EH (cell line): ENCODE measurements around the gene MACROD2.
"Not testable (repeated sequence)": the region's sequence is repeated elsewhere in the genome, so short reads cannot be mapped to it uniquely, and the experiment has no call there.

Experiments
- DNase-seq: peaks from one replicate; pipeline ENCODE4 v3.0.0-alpha.2; 2015; ENCODE audit warnings: low read depth

MACROD2 gene

DNA sequence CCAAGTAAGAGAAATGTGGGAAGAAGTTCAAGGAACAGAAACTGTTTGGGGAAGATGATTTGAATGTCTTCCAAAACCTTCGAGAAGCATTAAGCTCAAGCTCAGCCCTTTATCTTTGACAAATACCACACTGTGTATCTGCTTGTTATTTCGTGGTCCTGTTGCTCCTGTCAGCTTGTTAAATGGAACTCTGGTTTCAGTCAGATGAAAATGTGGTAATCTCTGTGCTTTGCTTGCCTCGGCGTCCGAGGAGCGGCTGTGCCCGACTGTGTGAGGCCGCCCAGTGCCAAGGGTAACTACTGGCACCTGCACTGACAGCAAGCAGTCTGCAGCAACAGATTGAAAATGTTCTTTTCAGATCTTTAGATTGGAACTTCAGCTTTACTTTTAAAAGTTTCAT, 920.0 kb downstream of the MACROD2 start:
- no peak for DNase-seq

DNA sequence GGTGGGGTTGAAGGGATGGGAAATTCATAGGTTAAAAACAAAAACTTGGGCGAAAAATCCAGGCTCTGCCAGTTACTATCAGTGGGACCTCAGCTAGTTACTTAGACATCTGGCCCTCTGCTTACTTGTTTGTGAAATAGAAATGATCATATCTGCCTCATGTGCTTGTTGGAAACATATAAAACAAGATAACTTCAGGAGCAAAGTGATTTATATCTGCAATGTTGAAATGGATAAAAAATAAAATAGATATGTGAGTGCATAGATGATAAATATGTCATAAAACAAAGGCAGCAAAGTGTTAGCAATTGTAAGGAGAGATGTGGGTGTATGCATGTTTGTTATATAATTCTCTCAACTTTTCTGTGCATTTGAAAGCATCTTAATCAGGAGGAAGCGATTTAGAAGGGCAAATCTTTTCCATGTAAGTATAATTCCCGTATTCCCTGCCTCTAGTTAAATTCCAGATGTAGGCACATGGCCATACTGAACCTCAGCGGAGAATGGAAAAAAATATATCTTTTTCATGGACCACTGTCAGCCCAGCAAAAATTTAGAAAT, 921.1 kb downstream of the MACROD2 start:
- DNase-seq: no peak

DNA sequence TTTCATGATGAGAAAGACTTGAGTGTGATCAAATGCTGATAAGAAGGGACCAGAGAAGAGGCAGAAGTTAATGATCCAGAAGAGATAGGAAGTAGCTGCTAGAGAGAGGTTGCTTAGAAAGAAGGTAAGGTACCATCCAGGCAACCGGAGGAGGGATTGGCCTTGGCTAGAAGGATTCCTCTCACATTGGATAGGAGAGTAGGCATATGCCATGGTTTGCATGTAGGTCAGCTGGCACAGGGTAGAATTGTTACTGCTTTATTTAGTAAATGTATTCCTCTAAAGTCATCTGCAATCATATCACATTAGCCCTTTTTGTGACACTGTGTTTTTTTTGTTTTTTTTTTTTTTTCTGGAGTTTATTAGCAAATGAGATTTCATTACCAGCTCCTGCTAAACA, 923.0 kb downstream of the MACROD2 start:
- DNase-seq: no peak

DNA sequence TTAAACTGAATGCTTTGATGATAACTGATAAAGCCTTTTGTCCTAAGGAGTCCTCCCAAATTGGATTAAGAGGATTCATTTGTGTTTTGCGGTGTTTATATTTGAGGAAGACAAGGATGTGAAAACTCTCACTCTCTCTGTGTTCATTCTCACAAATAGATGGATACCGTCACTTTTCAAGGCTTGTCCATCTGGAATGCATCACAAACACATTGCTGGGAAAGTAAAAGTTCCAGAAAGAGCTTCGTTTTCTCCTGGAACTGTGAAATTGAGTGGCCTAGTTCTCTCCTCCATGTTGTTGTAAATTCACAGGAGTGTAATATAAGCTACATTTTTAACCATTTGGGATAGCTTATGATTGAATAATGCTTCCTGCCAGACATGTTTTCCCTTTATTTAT, 923.7 kb downstream of the MACROD2 start:
- no peak for DNase-seq

DNA sequence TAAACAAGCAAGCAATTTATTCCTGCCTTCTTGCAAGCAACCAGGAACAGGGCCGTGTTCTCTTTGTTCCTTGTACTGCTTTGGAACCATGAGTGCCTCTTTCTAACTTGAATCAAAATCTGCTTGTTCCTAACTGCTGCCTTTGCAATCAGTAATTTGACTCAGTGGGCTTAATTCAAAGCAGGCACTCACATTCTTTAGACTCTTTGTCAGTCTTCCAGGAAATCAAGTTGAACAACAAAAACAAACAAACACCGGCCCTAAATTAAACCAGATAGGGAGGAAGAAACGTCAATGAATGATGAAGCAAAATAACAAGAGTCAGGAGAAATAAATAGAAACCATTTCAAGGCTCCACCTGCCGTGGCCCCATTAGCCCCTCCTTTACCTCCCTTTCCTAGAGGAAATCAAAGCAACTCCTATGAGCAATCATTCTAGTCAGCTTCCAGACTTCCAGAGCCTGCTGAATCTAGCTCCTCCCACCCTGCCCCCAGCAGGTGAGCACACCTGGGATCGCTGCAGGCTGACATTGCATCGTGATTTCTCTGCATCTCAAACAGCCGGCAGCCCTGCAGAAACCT, 924.3 kb downstream of the MACROD2 start:
- DNase-seq: peak; percentile 25

DNA sequence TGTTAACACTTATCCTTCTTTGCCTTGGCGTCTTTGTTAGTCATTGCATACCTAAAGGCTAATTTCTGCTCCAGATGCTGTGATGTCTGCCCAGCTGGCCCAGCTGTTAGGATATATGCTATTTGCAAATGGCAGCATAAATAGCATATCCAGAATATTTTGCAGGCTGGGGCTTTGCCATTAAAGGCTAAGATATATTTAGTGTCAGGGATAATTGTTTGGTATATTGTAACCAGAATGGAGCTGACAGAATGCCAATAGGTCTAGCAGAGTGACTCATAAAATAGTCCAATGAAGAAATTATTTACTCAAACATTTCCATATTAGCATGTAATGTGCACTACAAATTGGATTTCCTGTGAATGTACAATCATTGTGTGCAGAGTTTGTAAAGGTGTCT, 926.2 kb downstream of the MACROD2 start:
- DNase-seq: peak; percentile 53

DNA sequence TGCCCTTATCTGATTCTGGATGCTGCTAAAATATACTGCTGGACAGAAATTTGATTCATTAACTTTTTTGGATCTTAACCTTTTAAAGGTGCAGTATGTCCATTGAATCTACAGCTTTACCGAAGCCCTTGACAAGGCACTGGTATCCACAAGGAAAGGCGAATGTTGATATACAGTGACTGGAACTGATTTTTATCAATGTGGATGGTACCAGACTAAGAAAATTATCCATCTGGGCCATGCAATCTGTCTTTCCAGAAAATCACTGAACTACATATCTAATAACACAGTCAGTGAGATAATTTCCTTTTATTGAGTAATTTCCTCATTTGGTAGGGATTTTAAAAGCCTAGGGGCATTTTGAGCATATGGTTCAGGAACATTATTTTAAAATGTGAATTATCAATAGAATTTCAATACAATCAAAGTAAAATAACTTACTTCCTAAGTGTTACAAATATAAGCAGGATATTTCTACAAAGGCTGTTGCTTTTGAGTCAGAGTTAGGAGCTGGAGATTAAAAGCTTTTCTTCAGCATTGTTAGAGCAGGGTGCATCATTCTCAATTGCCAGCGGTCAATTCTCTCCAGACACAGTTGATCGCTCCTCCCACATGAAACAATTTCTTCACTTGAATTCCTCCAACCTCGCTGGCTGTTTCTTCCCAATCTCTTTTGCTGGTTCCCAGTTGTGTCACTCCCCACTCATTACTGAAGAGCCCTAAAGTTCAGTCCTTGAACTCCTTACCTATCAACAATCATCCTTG, 927.4 kb downstream of the MACROD2 start:
- DNase-seq: no peak

DNA sequence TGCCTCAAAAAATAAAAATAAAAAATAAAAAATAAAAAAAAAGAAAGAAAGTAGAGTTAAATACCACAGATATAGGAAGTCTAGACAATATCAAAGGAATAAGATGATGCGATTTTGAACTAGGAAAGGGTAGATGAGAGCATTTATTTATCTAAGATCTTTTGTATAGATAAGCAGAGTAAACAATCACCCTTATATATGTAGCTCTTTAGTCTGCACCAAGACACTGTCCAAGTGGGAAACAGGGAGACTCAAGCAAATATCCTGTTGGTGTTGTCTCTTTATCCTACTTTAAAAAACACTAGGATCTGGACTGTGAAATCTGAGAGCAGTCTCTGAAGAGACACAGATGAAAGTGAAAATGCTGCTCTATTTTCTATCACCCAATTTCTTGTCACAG, 929.1 kb downstream of the MACROD2 start:
- peak; percentile 2 for DNase-seq

DNA sequence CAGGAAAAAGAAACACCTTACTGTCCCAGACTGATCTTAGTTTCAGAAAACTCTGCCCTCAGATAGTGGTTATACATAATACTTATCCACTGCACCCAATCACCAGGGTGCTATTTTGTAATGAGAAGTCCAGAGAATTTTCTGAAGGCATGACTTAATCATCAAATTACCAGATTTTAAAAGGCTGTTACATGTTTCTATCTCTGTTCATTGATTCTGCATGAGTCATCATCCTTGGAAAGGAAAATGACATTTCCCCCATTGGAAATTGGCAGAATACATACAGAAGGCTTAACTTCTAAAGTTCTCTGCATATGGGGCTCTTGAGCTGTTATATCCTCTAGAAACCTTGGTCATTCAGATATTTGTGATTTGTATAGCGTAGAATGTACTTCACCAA, 930.0 kb downstream of the MACROD2 start:
- DNase-seq: peak; percentile 46

DNA sequence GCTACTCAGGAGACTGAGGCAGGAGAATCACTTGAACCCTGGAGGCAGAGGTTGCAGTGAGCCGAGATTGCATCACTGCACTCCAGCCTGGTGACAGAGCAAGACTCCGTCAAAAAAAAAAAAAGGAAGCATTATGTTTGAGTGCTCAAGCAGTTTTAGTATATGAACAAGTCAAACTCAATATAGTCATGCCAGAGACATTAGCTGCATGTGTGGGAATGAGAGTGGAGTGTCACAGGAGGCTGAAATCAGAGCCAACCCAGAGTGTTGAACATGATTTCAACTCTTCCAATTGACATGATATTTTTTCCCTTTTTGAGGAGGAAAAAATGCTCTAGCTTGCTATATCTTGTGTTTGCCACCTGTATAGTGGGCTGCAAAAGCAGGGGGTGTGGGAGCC, 931.1 kb downstream of the MACROD2 start:
- DNase-seq: not testable (repeated sequence)

DNA sequence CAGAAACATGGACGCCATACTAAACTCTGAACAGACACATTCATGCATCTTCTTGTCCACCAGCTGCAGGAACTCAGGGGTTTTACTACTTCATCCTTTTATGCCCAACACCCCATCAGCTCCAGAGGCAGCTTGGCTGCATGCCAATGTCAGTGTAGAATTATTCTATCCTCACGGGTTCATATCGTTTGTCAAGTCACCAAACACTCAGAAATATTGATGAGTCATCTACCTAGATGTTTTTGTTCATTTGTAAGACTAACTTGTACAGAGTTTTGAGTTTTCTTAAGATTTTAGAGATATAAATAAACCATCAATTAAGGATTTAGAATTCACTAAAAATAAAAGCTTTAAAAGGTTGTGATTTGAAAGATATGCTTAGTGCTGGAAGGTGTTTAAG, 932.8 kb downstream of the MACROD2 start:
- DNase-seq: peak; percentile 3

DNA sequence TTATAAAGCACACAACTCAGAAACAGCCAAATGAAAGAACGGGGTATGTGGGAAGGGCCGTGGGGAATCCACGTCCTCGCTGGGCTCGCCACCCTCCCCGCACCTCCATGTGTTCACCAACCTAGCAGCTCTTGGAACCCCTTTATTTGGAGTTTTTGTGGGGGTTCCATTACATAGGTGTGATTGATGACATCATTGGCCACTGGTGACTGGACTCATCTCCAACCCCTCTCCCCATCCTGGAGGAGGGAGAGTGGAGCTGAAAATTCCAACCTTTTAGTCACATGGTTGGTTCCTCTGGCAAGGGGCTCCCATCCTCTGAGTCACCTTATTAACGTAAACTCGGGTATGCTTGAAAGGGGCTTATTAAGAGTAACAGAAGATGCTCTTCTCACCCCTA, 934.1 kb downstream of the MACROD2 start:
- DNase-seq: no peak

DNA sequence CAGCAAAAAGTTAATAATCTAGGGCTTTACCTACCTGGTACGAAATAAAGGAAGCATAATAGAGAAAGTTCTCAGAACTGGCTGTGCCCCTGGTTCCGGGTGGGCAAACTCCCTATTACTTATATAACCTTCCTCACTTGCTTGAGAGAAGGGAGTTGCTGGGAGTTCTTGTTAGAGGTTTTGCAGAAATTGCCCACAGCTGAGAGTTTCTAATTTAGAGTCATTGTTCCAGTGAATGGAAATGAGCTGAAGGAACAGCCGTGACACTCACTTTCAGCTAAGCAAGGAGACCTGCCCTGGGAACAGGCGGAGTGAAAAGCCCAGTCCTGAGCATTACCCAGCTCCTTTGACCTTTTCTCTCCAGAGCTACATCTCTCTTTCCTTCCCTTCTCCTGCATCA, 936.7 kb downstream of the MACROD2 start:
- DNase-seq: no peak

DNA sequence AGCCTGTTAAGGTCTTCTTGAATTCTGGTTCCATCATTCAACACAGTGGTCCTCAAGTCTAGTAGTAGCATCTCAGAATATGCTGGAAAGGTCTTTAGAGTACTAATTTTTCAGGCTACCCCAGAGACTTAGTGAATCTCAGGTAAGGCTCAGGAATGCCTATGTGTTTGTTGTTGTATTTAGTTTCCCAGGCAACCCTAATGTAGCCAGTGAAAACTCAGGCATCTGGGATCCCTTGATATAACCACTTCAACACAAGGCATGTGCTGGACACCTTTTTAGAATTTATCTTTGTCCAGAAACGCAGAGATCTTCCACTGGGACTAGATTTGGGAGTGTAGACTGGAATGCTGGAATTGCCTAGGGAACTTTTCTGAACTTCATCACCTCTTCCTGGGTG, 940.0 kb downstream of the MACROD2 start:
- no peak for DNase-seq

DNA sequence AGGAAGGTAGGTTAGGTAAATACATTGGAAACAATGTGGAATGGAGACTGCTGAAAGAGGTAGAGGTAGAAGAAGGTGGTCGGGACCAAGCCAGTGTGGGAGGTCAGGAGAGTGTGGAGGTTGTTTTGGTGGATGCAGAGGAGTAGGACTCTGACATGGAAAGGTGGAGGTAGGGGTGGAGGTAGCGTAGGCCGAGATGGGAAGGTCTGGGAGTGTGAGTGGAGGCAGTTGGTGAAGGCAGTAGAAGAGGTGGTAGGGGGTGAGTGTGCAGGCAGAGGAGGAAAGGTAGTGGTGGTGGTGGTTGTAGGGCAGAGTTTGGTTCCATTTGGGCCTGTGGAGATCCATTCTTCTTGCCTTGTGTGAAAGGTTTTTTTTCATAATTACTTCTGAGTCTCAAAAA, 941.7 kb downstream of the MACROD2 start:
- DNase-seq: no peak

DNA sequence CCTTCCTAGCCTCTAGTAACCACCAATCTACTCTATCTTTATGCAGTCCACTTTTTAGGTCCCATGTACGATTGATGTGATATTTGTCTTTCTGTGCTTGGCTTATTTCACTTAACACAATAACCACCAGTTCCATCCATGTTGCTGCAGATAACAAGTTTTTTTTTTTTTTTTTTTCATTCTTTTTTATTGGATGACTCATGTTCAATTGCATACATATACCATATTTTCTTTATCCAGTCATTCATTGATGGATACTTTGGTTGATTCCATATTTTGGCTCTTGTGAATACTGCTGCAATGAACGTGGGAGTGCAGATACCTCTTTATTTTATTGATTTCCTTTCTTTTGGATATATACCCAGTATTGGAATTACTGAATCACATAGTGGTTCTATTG, 942.5 kb downstream of the MACROD2 start:
- no peak for DNase-seq

DNA sequence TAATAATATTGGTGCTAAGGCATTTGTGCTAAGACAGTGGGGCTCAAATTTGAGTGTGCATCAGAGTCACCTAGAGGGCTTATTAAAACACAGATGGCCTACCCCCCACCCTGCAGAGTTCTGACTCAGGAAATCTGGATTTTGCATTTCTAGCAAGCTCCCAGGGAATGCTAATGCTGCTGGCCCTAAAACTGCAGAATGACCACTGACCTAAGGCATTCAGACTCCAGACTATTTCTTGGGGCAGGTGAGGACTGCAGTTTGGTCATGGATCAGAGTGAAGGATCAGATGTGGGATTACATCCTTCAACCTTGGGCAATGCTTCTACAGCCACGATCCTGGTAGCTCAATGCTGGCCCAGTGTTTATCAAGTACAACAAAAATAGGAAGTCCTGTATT, 952.2 kb downstream of the MACROD2 start:
- no peak for DNase-seq

DNA sequence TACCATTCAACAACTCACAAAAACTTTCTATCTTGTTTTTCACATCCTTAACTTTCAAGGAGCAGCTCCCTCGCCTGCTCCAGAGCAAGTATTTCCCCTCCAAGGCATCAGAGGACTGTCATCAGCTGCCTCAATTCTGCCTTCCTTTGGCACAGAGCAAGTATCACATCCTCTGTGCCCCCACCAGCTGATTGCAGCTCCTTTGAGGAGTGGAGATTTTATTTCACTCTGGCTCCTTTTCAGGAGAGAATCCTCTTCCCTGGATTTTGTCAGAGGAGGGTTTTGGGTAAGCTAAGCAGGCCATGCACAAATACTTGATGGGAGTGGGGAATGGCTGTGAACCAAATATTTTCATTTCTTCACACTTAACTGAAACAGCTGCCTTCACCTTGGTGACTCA, 952.6 kb downstream of the MACROD2 start:
- DNase-seq: no peak

DNA sequence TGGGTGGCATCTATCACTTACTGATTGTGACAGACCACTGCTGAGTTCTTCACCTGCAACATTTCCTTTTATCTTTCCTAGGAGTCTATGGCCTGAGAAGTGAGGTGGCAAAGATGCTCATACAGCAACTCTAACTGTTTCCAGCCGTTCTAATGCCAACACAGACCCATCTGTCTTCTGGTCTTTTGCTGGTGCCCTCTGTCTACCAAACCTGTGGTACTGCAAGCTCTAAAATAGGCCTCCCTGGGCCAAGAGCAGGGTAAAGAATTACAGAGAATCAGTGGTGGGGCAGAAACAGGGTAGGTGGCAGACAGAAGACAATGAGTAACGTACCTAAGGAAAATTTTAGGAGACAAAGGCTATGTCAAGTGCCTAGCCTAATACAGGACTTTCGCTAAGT, 953.1 kb downstream of the MACROD2 start:
- DNase-seq: no peak

DNA sequence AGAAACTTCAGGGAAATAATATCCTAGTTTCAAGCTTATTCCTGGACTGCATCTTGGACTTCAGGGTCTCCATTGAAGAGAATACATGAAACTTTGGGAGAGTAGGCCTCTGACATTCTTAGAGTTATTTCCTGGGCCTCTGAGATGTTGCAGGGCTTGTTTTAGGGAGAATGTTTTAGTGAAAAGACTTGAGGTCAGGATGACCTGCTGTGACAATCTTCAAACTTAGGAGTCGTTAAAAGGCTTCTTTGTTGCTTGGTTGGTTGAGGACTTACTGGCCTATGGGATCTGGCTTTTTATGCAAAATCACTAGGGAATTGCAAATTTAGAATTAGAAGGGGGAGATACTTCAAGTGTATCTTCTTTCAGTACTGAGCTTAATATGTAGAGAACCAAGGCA, 955.3 kb downstream of the MACROD2 start:
- no peak for DNase-seq

DNA sequence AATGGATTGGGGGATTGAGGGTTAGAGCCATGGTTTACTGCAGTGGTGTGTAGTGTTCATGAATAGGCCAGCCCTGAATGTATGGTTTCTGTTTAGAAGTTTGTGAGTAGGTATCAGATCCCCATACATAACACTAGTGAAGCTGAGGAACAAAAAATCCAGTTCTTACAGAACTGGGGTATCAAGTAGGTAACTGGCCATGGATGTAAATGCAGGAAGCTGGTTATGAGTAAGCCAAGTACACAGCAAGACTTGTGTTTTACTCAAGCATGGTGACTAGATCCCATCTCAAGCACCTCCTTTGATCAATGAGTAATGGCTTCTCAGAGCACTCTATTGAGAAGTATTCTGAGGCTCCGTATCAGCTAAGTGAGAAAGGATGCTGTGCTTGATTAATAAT, 955.8 kb downstream of the MACROD2 start:
- peak; percentile 6 for DNase-seq

DNA sequence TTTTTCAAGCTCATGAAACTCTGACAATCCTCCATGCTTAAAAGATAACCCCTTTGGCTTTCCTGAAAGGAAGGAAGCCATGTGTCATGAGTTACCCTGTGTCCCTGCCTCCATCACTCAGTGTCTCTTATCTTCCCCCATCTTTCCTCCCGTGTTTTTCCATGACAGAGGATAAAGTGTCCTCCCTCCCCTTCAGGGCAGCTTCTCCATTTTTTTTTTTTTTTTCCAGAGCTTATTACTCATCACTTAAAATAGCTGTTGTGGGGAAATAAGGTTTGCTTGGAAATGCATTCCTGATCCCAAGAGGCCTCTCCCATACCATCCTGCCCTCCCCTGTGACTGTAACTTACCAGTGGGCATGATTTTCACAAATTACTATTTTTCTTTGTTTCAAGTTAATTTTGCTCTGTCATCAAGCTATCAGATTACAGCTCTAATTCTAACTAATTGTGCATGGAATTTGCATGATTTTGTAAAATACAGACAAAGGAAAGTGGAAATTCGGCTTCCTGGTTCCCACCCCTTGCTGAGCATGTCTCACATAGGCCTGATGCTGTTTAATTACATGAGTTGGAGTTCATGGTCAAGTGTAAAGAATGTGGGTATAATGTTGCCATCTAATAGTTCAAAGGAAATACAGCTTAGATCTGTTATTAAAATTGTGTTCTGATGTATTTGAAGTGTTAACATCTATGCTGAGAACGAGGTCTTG, 956.5 kb downstream of the MACROD2 start:
- DNase-seq: peak; percentile 88

DNA sequence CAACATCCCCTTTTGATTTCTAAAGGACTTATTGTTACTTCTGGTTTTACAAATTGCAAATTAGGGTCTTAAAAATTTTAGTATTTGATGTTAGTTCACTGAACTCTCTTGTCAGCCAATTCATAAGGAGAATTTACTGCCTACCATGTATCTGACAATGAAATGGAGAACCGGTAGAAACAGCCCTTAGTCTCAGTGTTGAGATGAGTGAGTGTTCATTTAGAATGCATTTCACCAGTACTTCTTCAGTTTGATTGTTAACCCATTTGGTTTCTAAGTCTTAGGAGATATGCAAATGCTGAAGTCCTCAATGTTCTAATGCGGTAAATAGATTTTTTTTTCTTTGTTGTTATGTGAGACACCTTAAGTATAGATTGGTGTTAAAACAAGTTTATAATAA, 958.4 kb downstream of the MACROD2 start:
- DNase-seq: no peak
